ENCODE results near the gene NAA38.

The NAA38 gene

GRCh38 chr17:7844292-7845154 is 12.8 kb downstream of the NAA38 start:
- Histone ChIP-seq H4K20me1 (ENCODE audit: insufficient read depth) (no peaks in the 10 kb centered on the region), H3K79me2 (ENCODE audit: insufficient read depth, low read depth) (no peaks in the 10 kb centered on the region), H3K9ac (peak overlapping the region; percentile 69), H3K4me3 (IDR thresholded peaks at IDR 0.05; ENCODE audit: insufficient read depth, low read depth, low read length) (no peak overlapping the region), H3K27me3 (ENCODE audit: insufficient read depth, low read depth) (no peaks in the 10 kb centered on the region), H3K4me1 (ENCODE audit: low read depth, poor library complexity, severe bottlenecking) (no peaks in the 10 kb centered on the region), H3K27ac (peak overlapping the region; percentile 79), H3K4me2 (0 out of 2 replicates have a peak overlapping the region, but pooled peaks have one; percentile 17), H2AFZ (ENCODE audit: low read depth) (no peak overlapping the region), H3K36me3 (ENCODE audit: insufficient read depth) (no peaks in the 10 kb centered on the region)
- TF ChIP-seq, protein P1, sequence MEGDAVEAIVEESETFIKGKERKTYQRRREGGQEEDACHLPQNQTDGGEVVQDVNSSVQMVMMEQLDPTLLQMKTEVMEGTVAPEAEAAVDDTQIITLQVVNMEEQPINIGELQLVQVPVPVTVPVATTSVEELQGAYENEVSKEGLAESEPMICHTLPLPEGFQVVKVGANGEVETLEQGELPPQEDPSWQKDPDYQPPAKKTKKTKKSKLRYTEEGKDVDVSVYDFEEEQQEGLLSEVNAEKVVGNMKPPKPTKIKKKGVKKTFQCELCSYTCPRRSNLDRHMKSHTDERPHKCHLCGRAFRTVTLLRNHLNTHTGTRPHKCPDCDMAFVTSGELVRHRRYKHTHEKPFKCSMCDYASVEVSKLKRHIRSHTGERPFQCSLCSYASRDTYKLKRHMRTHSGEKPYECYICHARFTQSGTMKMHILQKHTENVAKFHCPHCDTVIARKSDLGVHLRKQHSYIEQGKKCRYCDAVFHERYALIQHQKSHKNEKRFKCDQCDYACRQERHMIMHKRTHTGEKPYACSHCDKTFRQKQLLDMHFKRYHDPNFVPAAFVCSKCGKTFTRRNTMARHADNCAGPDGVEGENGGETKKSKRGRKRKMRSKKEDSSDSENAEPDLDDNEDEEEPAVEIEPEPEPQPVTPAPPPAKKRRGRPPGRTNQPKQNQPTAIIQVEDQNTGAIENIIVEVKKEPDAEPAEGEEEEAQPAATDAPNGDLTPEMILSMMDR (conservative IDR thresholded peaks at IDR 0.05; ENCODE audit: low read depth, low read length), result no peak

- H3K36me3 ChIP-seq (ENCODE audit: insufficient read depth), result no peaks in the 10 kb centered on the region
- H3K4me1 ChIP-seq (ENCODE audit: low read depth, poor library complexity, severe bottlenecking), result peaks cover 2% of the 10 kb centered on the region
- no peaks in the 10 kb centered on the region for H4K20me1 ChIP-seq (ENCODE audit: insufficient read depth)
- no peaks in the 10 kb centered on the region for H3K27me3 ChIP-seq (ENCODE audit: insufficient read depth, low read depth)
- peak overlapping the region; percentile 17; the same call in 1 of the 2 replicates for H3K4me2 ChIP-seq
- H3K27ac ChIP-seq, result peak overlapping the region; percentile 79
- no peak overlapping the region for H2AFZ ChIP-seq (ENCODE audit: low read depth)
- H3K9ac ChIP-seq, result peak overlapping the region; percentile 69
- no peak overlapping the region for H3K4me3 ChIP-seq (IDR thresholded peaks at IDR 0.05; ENCODE audit: insufficient read depth, low read depth, low read length)
- H3K79me2 ChIP-seq (ENCODE audit: insufficient read depth, low read depth), result no peaks in the 10 kb centered on the region
- TF ChIP-seq, protein P1 (conservative IDR thresholded peaks at IDR 0.05; ENCODE audit: low read depth, low read length), result no peak
Measured at GRCh38 chr17:7843536-7844291, 13.6 kb downstream of the NAA38 start.

GRCh38 chr17:7843257-7843535 is 14.2 kb downstream of the NAA38 start:
- no peaks in the 10 kb centered on the region for H4K20me1 ChIP-seq (ENCODE audit: insufficient read depth)
- H3K27me3 ChIP-seq (ENCODE audit: insufficient read depth, low read depth), result no peaks in the 10 kb centered on the region
- no peak overlapping the region for H2AFZ ChIP-seq (ENCODE audit: low read depth)
- H3K4me3 ChIP-seq (IDR thresholded peaks at IDR 0.05; ENCODE audit: insufficient read depth, low read depth, low read length), result no peak overlapping the region
- peak overlapping the region; percentile 6; the same call in 1 of the 2 replicates for H3K4me2 ChIP-seq
- peaks cover 4% of the 10 kb centered on the region for H3K4me1 ChIP-seq (ENCODE audit: low read depth, poor library complexity, severe bottlenecking)
- peak overlapping the region; percentile 59 for H3K27ac ChIP-seq
- no peaks in the 10 kb centered on the region for H3K79me2 ChIP-seq (ENCODE audit: insufficient read depth, low read depth)
- H3K9ac ChIP-seq, result peak overlapping the region; percentile 51; the same call in 1 of the 2 replicates
- TF ChIP-seq, protein P1 (conservative IDR thresholded peaks at IDR 0.05; ENCODE audit: low read depth, low read length), result no peak
- H3K36me3 ChIP-seq (ENCODE audit: insufficient read depth), result no peaks in the 10 kb centered on the region

DNA sequence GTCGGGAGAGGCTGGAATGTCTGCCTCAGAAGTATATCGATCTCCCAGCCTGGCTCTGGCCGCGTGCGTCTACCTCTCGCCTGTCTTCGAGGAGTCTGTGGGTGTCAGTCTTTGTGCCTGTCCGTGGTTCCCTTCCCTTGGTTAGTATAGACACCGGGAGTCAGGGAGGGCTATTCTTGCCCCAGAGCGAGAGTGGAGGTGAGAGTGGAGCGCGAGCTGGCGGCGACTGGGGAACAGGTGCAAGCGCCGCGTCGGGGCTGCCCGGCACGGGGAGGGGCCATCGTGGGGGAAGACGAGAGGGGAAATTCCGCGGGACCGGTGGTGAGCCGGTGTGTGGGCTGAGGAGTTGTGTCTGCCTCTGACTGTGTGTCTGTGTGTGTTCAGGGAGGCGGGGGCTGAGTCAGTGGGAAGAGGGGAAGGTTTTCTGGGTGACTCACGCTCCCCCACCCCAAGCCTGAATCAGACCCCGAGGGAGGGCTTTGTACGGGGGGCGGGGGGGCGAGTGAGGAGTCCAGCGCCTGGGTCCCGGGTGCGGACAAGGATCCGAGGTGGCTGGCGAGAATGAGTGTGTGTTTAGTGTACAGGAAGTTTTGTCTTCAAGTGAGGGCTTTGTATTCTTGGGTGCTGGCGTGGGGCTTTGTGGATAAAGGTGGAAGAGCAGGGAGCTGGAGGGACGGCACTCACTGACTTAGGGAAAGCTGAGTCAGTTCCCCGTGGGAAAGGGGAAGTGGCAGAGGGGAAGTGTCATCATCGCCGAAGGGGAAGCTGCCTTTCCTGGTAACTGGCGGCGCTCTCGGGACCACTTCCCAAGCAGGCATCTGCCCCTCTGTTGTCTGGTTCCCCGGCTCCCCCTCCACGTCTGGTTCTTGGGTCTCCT is 14.7 kb downstream of the NAA38 start:
- no peaks in the 10 kb centered on the region for H3K27me3 ChIP-seq (ENCODE audit: insufficient read depth, low read depth)
- peaks cover 5% of the 10 kb centered on the region for H3K4me1 ChIP-seq (ENCODE audit: low read depth, poor library complexity, severe bottlenecking)
- H2AFZ ChIP-seq (ENCODE audit: low read depth), result no peak overlapping the region
- 0 out of 2 replicates have a peak overlapping the region, but pooled peaks have one; percentile 6 for H3K4me2 ChIP-seq
- H3K27ac ChIP-seq, result peak overlapping the region; percentile 59
- no peaks in the 10 kb centered on the region for H3K79me2 ChIP-seq (ENCODE audit: insufficient read depth, low read depth)
- H3K9ac ChIP-seq, result peak overlapping the region; percentile 51; the same call in 1 of the 2 replicates
- TF ChIP-seq, protein P1 (conservative IDR thresholded peaks at IDR 0.05; ENCODE audit: low read depth, low read length), result no peak
- H4K20me1 ChIP-seq (ENCODE audit: insufficient read depth), result no peaks in the 10 kb centered on the region
- no peak overlapping the region for H3K4me3 ChIP-seq (IDR thresholded peaks at IDR 0.05; ENCODE audit: insufficient read depth, low read depth, low read length)
- no peaks in the 10 kb centered on the region for H3K36me3 ChIP-seq (ENCODE audit: insufficient read depth)
